CD4-positive, alpha-beta T cell treated with Interferon gamma for 1 hour (primary cell): ENCODE results near the gene HIF1AN.
"Not testable (repeated sequence)": the region's sequence is repeated elsewhere in the genome, so short reads cannot be mapped to it uniquely, and the experiment has no call there.

Source experiments
- DNase-seq: peaks from one replicate; pipeline ENCODE4 v3.0.0-alpha.2; 2020

Gene HIF1AN

DNA sequence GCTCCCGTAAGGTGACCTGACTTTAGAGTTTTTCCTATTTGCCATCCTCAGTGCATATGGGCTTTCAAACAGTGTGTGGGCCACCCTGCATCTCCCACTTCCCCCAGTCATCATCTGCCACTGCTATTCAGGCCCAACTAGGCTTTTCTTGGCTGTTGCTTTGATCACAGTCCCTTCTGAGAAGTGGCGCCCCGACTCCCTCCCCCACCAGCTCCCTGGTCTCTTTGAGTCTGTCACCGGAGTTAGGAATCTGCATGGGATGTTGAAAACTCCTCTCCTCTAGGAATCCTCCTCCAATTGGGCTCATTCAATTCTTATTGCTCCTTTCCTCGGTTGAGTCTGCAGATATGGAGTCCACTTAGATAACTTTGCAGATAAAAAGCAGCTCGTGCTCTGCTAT lies 32.1 kb downstream of the HIF1AN start:
- DNase-seq = no peak

GRCh38 chr10:100568912-100569311 lies 33.2 kb downstream of the HIF1AN start:
- no peak for DNase-seq

GRCh38 chr10:100569687-100570481 lies 34.1 kb downstream of the HIF1AN start:
- no peak for DNase-seq

DNA sequence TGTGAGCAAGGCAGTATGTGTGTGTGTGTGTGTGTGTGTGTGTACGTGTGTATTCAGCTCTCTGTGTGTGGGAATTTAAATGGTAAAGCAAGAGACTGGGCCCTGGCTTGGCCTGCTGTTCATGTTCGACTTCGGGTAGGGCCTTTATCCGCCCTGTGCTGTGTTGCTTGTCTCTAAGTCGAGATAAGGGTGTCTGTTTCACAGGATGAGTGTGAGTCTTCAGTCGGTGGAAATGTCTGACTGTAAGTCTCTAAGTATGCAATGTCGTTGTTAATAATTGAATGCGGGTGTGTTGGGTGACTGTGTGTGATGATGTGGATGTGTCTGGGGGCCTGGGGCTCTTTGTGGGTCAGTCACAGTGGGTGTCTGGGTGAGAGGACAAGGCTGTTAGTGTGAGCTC lies 34.8 kb downstream of the HIF1AN start:
- no peak for DNase-seq

DNA sequence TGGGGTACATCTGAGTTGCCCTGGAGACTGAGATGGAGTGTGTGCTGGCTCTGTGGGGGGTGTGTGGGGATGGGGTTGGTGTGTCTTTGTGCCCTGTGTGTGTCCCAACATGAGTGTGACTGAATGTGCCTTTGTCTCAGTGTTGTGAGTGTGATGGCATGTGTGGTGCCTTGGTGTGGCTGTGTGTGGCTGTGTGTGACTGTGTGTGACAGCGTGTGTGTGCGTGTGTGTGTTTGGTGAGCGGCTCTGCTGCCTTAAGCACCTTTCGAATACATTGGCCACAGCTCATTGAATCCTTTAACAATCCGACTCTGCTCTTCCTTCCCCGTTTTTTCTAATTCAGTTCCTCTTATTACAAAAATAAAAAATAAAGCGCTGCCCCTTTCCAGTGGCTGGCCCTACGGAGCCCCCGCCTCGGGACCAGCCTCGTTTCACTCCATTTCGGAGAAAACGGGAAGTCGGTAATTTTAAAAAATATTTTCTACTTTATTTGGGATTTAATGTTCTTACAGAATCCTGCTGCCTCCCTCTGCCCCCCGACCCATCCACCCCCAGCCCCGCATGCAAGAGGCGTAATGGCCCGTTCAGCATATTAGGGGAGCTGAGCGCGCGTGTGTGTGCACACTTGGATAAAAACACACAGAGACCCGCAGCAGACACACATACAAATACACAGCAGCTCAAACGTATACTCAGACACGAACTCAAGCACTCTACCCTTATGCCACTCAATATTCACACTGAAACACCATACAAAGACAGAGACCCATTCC lies 35.5 kb downstream of the HIF1AN start:
- no peak for DNase-seq

DNA sequence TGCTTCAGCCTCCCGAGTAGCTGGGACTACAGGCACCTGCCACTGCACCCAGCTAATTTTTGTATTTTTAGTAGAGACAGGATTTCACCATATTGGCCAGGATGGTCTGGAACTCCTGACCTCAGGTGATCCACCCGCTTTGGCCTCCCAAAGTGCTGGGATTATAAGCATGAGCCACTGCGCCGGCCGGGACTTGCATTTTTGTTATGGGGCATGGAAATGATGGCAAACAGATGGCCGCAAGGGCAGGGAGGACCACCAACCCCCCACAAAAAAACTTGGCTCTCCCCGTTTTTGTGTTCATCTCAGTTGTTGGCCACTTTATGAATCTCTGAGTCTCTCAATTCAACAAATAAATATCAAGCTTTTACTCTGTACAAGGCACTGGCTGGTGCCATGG lies 39.4 kb downstream of the HIF1AN start:
- not testable (repeated sequence) for DNase-seq

DNA sequence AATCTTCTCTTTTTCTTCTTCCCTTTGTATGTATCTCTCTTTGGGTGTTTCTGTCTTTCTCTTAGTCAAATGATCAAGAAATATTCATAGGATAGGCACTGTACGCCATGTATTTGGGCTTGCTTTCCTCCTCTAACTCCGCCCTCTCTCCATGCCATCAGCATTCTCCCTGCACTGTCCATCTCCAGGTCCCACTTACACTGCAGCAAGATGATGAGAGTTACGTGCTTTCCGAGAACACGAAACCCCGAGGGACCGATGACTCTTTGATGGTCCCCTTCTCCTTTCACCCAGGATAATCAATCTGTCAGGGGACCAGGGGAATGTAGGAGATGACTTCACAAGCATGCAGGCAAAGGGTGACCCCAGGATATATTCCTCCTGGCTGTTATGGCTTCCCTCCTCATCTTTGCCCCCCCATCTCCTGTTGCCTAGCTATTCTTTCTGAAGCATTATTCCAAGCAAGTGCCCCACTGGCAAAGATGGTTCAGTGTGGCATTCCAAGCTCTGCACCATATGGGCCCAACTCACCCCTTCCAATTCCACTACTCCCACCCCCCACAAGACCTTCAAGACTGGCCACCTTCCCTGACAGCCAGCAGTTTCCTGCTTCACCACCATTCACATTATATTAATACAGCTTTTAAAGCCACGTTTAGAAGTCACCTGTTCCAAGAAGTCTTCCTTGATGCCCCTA lies 40.0 kb downstream of the HIF1AN start:
- no peak for DNase-seq

DNA sequence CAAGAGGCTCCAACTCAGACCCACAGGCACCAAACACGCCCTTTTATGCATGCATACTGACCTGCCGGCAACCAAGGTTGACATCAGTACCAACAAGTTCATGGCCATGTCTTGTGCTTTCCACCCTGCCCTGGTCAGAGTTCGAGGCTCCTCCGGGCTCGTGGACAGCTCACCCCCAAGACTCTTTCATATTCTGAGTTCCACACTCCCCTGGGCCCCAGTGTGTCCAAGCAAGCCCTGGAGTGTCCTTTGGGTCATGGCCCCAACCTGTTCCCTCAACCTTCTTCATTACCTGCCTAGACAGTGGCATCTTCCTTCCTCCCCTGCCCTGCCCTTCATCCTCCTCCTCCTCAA lies 40.5 kb downstream of the HIF1AN start:
- no peak for DNase-seq

DNA sequence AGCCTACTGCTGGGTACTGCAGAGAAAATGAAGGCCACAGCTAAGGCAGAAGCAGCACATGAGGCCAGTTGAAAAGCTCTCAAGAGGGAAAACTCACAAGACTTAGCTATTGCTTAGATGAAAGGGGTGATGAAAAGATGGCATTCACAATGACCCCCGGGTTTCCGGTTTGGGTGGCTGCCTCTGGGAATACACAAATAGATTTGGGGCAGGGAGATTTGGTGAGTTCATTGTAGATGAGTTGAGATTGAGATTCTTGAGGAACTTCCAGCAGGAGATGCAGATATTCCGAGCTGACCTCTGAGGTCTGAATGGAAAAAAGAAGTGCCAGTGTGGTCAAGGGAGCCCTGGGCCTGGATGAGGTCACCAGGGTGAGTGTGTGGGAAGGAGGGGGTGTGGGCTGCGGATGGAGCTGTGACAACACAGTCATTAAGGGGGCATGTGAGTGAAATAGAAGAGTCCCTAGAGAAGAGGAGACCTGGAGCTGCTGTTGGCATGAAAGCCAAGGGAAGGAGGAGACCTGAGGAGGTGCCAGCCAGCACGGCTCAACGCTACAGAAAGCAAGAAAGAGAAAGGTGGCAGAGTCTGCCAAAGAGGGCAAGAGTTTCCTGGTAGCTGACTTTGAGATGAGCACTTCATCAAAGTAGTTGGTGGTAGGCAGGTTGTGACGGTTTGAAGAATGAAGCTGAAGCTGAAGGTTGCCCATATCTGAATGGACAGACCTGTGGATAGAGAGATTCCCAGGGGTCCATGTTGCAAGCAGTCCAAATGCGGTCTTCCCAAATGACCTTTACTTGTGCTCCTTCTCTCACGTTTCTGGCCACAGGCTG lies 43.7 kb downstream of the HIF1AN start:
- no peak for DNase-seq

DNA sequence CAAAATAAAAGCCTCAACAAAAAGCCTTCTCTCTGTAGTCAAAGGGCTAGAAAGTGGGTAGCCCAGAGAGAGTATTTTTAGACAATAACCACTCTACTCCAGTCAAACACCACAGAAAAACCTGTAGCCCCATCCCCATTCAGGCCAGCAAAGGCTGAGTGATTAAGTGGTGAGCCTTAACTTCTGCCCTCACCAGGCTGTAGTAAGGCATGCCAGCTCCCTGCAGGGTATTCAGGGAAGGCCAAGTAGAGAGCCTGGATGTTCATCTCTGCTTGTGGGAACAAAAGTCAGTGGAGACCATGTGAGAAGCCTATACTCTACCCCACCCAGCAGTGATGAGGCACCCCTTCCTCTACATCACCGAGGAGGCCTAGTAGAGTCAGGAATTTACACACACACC lies 51.2 kb downstream of the HIF1AN start:
- no peak for DNase-seq

DNA sequence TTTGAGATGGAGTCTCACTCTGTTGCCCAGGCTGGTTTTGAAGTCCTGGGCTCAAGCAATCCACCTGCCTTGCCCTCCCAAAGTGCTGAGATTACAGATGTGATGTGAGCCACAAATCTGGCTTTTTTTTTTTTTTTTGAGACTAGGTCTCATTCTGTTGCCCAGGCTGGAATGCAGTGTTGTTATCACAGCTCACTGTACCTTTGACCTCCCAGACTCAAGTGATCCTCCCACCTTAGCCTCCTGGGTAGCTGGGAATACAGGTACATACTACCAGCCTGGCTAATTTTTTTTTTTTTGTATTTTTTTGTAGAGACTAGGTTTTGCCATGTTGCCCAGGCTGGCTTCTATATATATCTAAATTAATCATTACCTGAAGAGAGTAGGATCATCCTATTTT lies 62.4 kb downstream of the HIF1AN start:
- no peak for DNase-seq

- no peak for DNase-seq
Observed at GRCh38 chr10:100600218-100600617, 64.5 kb downstream of the HIF1AN start.

GRCh38 chr10:100607439-100607838 lies 71.7 kb downstream of the HIF1AN start:
- no peak for DNase-seq
